Raji (cell line): Measurements from ENCODE around the gene CRELD2.

ENCODE experiments used
- POLR2A ChIP-seq: IDR thresholded peaks from 2 replicates; pipeline ENCODE4 v1.6.1; 2011; ENCODE audit warnings: low read depth, low read length, control low read depth; ENCODE audit not compliant: insufficient read depth

CRELD2 gene

GRCh38 chr22:49941507-49942316, 23.3 kb downstream of the CRELD2 start:
- TF ChIP-seq POLR2A, result no peak

- no peak for TF ChIP-seq POLR2A
These were observed 24.4 kb downstream of the CRELD2 start for GRCh38 chr22:49942565-49943404.

- no peak for TF ChIP-seq POLR2A
These were observed 25.0 kb downstream of the CRELD2 start for GRCh38 chr22:49943405-49943765.

GRCh38 chr22:49943771-49944398, 25.5 kb downstream of the CRELD2 start:
- TF ChIP-seq POLR2A, result no peak

- no peak for TF ChIP-seq POLR2A
These were observed 26.0 kb downstream of the CRELD2 start for GRCh38 chr22:49944399-49944891.

GRCh38 chr22:49946612-49947295, 28.3 kb downstream of the CRELD2 start:
- TF ChIP-seq POLR2A, result no peak

- TF ChIP-seq POLR2A, result no peak
These were observed 28.8 kb downstream of the CRELD2 start for GRCh38 chr22:49947296-49947622.

GRCh38 chr22:49948116-49948957, 29.9 kb downstream of the CRELD2 start:
- TF ChIP-seq POLR2A, result no peak

GRCh38 chr22:49948958-49949913, 30.8 kb downstream of the CRELD2 start:
- TF ChIP-seq POLR2A, result no peak

- no peak for TF ChIP-seq POLR2A
These were observed 31.5 kb downstream of the CRELD2 start for GRCh38 chr22:49949914-49950292.

- TF ChIP-seq POLR2A, result no peak
These were observed 32.1 kb downstream of the CRELD2 start for GRCh38 chr22:49950396-49950994.

- no peak for TF ChIP-seq POLR2A
These were observed 32.7 kb downstream of the CRELD2 start for GRCh38 chr22:49951000-49951677.
